GM21423 (cell line): Measurements from ENCODE around the gene TFDP3.

Source experiments
- ATAC-seq: cut with Tn5 transposase; IDR thresholded peaks from one replicate; pipeline ENCODE4 v1.9.1; 2021; ENCODE audit warnings: mild to moderate bottlenecking, moderate library complexity; ENCODE audit not compliant: unreplicated experiment

TFDP3 gene

DNA sequence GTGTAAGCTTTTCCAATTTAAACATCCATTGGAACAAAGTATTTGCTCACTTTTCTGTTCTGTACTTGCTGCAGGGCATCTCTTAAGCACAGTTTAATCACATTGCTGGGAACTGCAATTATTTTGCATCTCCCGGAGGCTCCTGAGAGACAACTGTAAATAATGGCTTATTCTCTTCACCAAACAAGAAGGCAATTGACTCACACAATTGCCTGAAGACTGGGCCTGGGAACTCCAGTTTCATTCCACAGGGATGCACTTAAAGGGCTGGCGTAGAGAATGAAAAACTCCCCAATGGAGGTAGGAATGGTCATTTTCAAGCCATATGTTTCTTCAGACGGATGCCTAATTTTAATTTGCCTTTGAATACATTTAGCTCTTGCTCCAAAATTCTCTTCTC is 29.5 kb downstream of the TFDP3 start:
- ATAC-seq: no peak

DNA sequence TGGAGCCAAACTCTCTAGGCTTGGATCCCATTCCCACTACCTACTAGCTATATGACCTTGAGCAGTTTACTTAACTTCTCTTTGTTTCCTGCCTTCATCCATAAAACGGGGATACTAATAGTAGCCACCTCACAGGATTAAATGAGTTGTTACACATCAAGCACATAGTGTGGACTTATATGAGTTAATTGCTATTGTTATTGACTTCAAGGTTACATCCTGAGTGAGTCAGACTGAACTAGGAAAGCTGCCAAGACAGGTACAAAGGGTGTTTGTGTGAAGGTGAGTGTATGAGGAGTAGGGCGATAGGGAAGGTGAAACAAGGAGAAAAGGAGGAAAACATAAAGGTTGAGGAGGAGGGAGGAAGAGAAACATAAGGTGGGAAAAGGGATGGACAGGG is 32.2 kb downstream of the TFDP3 start:
- no peak for ATAC-seq

DNA sequence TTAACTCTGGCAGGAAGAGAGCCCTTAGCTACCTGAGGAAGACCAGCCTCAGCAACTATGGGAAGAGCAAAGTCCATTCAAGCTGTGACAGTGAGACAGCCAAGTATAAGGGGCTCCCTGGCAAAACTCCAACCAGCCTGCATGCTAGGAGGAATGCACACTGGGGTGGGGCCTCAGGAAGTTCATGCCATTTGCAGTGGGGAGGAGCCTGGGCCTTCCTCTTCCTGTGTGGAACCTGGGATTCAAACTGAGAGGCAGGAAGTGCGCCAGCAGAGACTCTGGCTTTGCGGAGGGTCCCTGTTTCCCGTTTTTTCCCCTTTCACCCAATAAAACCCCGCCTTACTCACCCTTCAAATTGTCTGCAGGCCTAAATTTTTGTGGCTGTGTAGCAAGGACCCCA is 33.0 kb downstream of the TFDP3 start:
- no peak for ATAC-seq

DNA sequence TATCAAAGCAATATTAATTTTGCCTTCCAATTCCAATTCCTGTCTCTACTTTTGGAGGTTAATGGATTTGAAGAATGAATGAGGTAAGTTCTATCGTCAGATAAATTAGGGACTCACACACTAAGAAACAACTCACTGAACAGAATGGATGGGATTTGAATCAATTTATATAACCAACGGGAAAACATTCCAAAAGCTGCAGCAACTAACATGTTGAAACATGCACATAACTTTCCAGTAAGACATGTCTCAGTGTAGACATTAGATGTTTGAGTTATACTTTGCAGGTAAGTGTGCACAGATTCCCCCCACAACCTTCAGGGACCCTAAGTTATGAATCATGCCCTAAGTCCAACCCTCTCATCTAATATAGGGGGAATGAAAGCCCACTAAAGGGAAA is 34.3 kb downstream of the TFDP3 start:
- ATAC-seq: no peak

DNA sequence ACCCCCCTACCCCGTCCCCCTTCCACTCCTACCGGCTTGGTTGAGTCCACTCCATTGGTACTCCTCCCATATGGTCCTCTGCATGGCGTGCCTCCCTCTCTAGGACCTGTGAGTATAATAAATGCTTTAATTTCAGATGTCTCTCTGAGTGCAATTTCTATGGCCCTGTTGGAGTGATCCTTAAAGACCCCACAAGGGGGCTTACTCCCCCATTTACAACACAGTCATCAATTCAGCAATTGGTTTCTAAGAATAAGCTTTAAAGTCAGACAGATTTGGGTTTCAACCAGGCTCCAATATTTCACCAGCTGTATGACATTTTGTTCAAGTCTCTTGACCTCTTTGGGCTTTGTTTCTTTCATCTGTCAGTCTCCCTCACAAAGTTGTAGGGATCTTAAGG is 38.7 kb downstream of the TFDP3 start:
- no peak for ATAC-seq

DNA sequence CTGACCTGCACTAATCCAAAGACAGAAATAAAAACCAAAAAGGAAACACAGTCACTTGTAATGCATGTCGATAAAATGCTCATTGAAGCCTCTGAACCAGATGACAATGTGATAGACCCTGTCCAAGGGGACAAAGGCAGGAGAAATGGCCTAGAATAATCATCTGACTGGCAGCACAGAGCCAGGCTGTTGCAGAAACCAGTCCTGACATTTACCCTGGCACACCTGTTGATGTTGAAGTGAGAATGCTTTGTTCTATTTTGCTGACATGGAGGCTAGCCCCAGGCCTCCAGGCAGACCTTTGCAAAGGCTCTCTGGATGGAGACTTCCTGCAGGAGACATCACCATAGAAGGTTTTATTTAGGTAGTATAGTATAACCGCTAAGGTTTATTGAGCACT is 41.0 kb downstream of the TFDP3 start:
- ATAC-seq: no peak

DNA sequence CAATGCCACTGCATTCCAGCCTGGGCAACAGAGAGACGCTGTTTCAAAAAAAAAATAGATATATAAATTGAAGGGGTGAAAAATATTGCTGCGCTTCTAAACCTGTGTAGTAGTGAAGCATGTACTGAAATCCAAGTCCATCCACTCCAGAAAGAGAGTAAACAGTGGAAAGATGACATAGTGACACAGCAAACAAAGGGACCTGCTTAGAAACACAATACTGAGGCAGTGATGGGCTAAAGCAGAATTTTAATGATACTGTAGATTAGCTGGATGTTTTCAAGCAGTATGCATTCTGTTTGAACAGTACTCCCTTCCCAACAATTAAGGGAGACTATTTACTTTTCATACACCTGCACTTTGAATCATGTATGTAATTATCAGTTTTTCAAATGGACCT is 42.5 kb downstream of the TFDP3 start:
- no peak for ATAC-seq

DNA sequence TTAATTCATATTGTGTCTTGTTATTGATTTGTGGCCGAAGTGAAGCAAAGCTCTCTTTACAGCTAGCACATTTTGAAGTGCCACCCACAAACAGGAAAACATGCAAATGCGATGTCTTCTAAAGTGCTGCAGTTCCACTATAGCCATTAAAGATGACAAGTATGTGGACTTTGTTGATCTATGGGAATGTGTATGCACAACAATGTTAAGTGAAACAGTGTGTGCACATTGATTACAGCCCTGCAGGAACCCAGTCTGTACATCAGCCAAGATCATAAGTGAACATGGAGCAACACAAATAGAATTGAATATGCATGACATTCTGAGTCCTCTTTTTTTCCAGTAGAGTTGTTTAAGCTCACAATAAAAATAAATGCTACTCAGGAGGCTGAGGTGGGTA is 43.0 kb downstream of the TFDP3 start:
- no peak for ATAC-seq

DNA sequence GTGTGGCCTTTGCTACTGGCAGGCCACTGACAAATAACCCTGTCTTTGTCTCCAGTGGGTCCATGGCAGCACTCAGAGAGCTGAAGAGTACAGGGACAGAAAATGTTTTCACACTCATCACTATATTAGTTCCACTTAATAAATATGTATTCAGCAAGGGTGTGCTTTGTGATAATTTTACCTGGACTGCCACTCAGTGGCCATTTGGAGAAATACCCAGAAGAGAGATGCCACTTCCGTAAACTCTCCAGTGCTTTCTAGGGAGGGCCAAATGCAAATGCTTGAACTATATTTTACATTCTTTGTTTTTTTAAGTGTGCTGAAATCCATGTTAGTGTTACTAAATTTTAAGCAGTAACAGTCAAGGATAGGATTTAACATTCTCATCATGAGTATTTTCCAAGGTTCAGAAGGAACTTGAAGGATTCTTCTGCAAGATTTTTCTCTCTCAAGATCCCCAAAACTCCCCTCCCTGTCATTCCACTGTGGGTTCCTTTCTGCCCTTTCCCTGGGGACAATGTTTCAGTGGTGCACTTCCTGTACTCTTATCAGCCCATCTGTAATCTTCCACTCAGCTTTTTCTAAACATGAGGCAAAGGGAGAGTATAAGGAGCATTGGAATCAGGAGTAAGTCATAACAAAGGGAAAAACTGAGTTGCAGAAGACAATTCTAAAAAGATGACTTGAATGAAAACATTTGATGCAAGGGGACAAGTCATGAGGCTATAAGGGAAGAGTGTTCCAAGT is 46.0 kb downstream of the TFDP3 start:
- ATAC-seq: no peak
